ENCODE measurements around the gene CCDC169.
"Not testable (repeated sequence)": the region's sequence is repeated elsewhere in the genome, so short reads cannot be mapped to it uniquely, and the experiment has no call there.

The CCDC169 gene

DNA sequence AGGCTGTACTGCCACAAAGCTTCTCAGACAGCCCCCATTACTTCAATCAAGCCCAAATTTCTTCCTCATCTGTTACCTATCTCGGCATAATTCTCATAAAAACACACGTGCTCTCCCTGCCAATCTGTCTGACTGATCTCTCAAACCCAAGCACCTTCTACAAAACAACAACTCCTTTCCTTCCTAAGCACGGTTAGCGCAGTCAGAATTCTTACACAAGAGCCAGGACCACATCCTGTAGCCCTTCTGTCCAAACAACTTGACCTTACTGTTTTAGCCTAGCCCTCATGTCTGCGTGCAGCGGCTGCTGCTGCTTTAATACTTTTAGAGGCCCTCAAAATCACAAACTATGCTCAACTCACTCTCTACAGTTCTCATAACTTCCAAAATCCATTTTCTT, 22.2 kb upstream of the CCDC169 start:
- in situ Hi-C loops (cut with HindIII; ENCODE audit: low sequenced_read_pairs), result not testable (repeated sequence)

DNA sequence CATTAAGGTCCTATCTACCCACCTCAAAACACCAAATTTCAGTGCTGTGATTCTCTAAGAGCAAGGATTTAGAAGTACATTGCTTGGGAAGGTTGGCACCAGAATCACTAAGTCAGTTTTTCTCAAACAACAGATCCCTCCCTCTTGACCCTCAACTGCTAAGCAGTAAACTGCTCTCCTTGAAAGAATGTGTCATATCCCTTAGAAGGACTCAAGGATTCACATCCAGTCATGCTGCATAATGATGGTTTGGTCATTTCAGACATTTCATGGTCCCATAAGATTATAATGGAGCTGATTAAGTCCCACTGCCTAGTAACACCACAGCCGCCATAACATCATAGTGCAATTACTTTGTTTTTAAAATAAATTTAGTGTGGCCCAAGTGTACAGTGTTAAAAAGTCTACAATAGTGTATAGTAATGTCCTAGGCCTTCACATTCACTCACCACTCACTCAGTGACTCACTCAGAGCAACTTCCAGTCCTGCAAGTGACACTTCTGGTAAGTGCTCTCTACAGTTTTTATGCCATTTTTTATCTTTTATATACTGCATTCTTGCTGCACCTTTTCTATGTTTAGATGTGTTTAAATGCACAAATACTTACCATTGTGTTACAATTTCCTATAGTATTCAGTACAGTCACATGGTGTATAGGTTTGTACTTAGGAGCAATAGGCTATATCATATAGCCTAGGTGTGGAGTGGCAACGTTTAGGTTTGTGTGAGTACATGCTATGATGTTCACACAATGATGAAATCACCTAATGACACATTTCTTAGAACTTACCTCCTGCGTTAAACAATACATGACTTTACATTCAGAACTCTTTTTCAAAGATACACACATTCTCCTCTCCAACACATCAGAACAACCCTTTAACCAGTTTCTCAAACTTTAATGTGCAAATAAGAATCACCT, 15.7 kb upstream of the CCDC169 start:
- in situ Hi-C loops (cut with HindIII; ENCODE audit: low sequenced_read_pairs), result no loop called here

DNA sequence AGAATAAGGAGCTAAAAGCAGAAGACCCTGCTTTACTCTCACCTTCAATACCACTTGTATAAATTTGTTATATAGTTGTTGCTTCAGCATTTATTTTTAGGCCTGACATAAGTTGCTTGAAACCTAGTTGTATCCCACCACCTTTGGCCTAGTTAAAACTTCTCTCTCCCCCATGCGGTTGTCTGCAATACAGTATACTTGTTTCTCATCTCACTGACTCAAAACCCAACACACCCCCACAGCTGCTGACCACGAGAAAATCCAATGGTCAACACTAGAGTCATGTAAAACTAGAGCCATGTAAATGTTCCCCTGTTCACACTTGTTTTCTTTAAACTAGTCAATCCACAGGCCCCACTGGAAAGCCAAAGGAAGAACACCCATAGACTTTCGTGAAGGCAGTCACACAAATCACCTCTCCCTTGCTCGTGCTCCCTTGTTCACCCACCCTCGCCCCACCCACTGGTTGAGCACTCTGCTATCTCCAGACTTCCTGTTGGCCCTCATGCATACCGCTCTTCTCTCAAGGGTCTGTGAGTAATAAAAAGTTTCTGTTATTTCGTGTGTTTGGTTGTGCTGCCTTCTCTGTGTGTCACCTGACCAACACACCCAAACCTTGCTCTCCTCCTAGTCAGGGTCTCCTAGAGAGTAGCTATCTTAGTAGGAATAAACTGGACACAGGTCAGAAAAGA, 12.9 kb upstream of the CCDC169 start:
- in situ Hi-C loops (cut with HindIII; ENCODE audit: low sequenced_read_pairs), result no loop called here

DNA sequence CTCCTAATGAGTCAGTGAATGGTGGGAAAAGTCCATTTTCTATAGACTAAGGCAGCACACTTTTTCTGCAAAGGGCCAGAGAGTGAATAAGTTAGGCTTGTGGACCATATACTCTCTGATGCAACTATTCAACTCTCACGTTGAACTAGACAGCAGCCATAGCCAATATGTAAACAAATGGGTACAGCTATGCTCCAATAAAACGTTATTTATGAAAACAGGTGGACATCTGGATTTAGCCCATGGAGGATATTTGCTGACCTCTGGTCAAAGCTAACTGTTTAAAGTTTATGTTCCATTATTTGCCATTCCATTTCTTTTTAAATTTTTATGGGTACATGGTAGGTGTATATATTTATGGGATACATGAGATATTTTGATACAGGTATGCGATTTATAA, 4.7 kb upstream of the CCDC169 start:
- in situ Hi-C loops (cut with HindIII; ENCODE audit: low sequenced_read_pairs), result no loop called here

DNA sequence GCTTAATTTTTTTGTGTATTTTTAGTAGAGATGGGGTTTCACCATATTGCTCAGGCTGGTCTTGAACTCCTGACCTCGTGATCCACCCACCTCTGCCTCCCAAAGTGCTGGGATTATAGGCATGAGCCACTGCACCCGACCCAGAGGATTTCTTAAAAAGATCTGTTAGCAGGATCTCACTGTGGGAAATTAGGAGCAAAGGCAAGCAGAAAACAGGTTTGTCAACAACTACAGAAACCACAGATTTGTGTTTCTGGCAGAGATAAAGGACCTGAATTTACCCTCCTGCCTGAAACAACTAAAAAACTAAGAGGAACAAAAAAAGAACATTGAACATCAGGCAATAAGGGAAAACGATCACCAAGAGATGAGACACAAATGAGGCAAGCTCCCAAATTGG, 1.9 kb upstream of the CCDC169 start:
- in situ Hi-C loops (cut with HindIII; ENCODE audit: low sequenced_read_pairs), result not testable (repeated sequence)

DNA sequence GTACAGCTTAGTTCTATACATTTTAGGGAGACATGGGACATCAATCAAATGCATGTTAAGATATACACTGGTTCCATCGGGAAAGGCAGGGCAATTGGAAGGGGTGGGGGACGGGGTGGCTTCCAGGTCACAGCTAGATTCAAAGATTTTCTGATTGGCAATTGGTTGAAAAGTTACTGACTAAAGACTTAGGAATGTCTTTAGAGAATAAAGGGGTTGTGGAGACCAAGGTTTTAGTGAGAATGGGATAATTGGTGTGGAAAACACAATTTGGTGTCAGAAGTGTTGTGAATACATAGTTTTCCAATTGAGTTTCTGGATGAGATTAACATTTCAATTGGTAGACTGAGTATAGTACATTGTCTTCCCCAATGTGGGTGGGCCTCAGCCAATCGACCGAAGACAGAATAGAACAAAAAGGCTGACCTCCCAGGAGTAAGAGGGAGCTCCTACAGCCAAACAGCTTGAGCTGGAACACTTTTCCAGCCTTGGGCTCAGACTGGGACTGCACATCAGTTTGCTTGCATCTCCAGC, 988 bp upstream of the CCDC169 start:
- in situ Hi-C loops (cut with HindIII; ENCODE audit: low sequenced_read_pairs), result no loop called here

DNA sequence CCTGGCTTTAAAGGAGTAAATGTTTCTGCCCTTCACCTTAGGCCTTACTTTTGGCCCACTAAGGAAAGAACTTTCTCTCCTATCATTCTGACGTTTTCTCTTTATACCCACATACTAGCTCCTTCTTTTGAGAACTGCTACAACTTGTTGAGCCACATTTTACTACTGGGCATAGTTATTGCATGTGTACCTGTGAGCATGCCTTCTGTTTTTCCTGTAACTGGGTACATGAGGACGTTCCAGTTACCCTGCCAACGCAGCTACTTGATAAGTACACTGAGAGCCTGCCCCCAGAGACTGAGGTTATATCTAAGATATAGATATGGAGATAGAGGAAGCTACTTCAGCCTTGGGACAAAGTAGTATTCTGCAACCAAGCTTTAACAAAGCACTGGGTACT, 3.5 kb downstream of the CCDC169 start:
- in situ Hi-C loops (cut with HindIII; ENCODE audit: low sequenced_read_pairs), result no loop called here

DNA sequence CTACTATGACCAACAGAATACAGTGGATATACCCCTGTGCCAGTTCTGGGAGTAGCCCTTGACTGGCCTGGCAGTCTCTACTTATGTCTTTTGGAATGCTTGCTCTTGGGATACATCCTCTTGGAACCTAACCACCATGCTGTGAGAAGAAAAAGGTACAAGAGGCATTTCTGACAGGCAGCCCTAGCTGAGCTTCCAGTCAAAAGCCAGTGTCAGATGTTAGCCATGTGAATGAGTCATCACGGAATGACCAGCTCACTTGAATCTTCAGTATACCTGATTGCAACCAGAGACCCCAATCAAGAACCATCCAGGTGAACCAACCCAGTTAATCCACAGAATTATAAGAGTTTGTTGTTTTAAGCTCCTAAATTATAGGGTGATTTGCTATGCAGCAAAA, 4.1 kb downstream of the CCDC169 start:
- in situ Hi-C loops (cut with HindIII; ENCODE audit: low sequenced_read_pairs), result no loop called here

DNA sequence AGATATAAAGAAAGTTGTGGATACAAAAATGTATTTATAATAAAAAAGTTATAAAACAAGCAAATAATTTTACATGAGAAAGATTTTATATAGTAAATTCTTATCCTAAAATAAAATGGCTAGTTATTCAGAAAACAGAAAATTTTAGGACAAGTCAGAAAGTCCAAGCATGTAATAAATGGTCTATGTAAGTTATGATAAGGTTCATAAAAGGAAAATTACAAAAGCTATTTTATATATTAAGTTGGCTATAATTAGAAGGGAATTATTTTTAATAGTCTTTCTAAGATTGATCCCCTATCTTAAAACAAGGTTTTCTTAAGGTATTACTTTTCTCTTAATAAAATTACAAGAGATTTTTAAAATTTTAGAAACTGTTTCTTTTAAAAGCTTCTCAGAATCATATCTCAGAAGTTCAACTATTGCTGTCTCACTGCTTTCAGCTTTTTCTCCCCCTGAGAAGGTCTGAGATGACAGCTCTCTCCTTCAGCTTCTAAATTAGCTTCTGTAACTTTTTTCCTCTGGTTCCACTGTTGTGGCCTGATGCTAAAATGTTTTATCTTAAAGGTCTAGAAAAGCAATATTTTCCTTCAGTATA, 8.7 kb downstream of the CCDC169 start:
- in situ Hi-C loops (cut with HindIII; ENCODE audit: low sequenced_read_pairs), result no loop called here

DNA sequence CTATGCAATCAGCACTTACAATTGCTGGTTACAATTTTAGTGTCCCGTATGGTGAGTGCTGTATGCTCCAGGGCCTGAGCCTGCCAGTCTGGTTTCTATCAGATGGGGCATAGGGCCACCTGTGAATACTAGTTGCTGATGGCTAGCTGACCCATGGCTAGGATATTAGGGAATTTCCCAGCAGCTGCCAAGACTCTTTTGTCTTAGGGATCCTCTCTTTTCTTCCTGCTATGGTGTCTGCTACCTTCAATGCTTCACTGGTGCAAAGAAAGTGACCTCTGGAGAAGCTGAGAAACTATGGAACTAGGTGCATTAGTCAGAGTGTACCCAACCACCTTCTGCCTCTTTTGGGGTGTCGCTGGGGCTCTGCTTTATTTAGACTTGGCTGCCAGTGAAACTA, 11.6 kb downstream of the CCDC169 start:
- in situ Hi-C loops (cut with HindIII; ENCODE audit: low sequenced_read_pairs), result no loop called here

DNA sequence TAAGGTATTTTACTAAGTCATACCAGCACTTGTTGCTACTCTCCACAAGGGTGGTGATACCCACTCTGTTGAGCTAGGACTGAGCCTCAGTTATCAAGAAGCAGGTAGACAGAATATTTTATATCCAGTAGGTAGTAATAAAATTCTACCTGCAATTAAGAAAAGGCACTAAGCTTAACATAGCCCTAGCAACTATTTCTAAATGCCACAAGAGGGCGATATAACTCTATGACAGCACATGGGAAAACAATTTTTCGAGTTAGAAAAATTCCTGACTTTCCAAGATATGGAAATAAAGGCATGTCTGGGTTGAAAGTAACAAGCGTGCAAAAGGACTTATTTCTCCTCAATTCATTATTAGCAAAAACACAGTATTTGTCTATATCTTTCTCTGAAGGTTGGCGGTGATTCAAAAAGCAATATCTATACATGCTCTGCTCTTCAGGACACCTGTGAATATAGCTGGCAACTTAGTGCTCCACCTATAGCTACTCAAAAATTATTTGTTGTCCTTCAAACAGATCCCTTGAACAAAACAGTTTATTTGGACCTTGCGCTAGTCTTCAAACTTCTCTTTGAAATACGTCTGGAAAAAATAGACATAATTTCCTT, 14.7 kb downstream of the CCDC169 start:
- in situ Hi-C loops (cut with HindIII; ENCODE audit: low sequenced_read_pairs), result loop anchor here (5.0 kb wide), 1 partner anchor 94 kb away; no protein-coding TSS in a partner anchor

DNA sequence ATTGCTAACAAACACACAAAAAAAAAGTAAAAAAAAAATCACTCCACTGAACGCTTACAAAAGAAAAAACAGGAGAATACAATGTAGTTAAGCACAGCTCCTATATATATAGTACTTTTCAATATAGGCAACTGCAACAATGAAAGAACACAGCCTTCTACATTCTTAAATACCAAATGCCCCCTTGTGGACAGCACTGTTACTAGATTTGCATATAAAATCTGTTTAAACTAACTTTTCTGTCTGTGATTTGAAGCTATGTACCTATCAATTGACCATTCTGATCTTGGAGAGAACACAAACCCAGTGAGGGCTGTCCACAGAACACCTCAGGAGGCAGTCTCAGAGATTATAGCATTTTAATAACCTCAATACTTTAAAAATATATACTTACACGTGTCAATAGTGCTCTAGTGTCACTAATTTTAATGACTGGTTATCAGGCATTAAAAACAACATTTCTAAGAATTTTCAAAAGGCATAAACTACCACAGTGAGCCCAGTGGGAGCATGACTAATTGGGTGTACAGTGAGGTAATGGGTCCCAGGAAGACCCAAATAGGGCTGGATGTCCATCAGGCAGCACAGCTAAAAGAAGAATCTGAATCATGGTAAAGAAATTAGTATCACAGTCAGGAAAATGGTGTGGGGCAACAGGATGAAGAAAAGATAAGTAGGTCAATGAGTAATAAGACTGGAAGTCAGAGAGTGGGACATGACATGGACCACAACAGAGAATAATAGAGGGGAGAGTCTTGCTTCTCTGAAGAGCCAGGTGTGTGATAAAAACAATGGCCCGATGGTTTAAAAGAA, 22.2 kb downstream of the CCDC169 start:
- in situ Hi-C loops (cut with HindIII; ENCODE audit: low sequenced_read_pairs), result no loop called here

DNA sequence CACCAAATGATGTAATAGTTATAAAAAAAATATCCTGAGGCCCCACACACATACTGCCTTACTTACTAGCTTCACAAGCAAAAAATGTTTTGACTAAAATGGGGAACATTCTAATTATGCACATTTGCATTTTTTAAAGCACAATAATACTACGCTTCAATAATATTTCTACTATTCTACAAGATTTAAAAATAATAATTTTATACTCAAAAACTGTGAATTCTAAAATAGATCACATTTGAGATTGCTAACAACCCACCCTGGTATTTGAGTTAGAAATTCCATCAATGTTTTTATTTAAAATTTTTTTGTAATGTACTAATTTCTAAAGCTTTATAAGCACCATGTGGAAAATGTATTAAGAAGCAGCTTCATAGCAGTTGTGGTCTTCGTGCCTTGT, 24.2 kb downstream of the CCDC169 start:
- in situ Hi-C loops (cut with HindIII; ENCODE audit: low sequenced_read_pairs), result loop anchor here (5.0 kb wide), 1 partner anchor 296 kb away; no protein-coding TSS in a partner anchor

DNA sequence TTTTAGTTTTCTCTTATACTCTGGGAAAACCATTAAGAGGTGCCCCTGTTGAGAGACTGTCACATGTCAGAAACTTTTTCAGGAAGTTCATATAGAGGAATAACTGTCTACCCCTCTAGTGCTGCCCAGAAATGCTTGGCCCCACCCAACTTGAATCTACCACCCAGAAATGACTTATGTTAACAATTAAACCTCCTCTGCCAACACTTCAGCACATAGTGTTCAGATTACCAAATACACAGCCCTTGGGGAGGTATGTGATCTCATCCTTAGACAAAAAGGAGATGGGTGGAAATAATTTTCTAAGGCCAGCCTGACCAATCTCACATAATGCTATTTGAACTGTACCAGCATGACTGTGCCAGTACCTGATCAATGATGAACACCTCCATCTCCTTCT, 35.6 kb downstream of the CCDC169 start:
- in situ Hi-C loops (cut with HindIII; ENCODE audit: low sequenced_read_pairs), result no loop called here

DNA sequence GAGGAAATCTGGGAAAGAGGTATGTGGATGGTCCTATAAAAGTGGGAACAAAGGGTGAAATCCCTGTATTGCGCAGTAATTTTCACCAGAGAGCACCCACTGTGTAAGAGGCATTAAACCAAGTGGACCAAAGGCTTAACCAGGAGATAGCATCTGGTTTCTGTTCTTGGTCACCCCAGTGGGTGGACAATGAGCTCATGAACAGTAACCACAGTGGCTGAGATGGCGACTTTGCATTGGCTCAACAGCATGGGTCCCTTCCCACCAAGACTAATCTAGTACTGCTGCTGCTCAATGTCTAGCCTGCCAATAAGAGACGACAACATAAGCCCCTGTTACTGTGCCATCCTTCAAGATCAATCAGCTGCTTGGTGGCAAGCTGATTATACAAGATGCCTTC, 36.6 kb downstream of the CCDC169 start:
- in situ Hi-C loops (cut with HindIII; ENCODE audit: low sequenced_read_pairs), result no loop called here

DNA sequence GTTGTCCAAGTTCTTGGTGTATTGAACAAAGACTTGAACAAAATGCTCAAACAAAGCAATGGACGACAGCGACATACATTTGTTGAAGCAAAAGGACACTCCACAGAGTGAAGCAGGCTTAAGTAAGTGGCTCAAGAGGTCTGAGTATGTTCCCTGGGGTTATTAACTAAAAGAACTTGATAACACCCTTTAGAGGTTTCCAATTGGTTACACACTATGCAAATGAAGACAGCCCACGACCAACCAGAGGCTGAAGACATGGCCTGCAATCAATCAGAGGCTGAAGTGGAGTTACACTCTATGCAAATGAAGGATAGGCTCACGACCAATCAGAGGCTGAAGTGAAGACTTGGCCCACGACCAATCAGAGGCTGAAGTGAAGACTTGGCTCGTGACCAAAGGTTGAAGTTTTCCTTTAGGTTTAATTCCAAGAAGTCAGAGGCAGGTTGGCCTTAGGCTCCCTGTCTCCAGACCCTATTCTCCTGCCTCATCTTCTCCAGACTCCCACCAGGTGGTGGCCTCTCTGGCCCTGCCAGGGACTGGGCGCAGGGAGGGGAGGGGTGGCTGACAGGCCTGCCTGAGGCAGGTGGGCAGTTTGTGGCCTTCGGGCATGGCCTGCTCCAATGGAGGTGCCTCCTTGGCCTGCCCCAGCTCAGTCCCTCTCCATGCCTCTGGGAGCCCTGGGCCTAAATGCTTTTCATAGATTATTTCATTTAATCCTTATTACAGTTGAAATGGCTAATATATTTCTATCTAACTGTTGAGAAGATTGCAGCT, 38.1 kb downstream of the CCDC169 start:
- in situ Hi-C loops (cut with HindIII; ENCODE audit: low sequenced_read_pairs), result no loop called here

DNA sequence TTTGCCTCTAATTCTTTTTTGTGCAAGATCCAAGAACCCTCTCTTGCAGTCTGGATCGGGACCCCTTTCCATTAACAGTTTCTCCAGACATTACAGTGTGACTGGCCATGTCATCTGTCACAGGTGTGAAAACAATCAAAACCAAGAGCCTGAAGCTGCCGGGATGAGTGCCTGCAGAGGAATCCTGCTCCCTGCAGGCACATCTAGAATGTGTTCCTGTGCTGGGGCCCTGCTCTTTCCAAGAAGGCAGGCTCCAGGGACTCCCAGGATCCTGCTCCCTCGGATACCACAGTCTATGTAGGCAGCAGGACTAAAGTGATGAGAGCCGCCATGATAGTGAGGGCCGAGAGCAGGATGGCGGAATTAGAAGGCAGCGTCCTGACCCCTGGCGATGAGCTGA, 38.8 kb downstream of the CCDC169 start:
- in situ Hi-C loops (cut with HindIII; ENCODE audit: low sequenced_read_pairs), result no loop called here

DNA sequence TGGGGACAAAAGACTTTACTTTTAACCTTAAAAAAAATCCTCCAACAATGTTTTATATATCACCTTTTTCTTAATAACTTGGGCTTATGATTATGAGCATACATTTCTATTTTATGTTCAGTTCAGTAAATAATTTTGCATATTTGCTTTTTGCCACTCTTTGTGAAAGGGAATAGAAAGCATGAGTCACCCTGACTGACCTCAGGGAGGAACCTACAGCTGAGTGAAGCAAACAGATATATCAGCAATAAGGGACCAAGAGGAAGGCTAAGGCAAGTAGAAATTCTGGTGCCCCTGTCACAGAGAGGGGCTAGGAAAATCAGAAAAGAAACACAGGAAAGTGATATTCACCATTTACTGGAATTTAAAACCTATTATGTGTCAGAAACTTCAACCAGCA, 46.1 kb downstream of the CCDC169 start:
- in situ Hi-C loops (cut with HindIII; ENCODE audit: low sequenced_read_pairs), result no loop called here

DNA sequence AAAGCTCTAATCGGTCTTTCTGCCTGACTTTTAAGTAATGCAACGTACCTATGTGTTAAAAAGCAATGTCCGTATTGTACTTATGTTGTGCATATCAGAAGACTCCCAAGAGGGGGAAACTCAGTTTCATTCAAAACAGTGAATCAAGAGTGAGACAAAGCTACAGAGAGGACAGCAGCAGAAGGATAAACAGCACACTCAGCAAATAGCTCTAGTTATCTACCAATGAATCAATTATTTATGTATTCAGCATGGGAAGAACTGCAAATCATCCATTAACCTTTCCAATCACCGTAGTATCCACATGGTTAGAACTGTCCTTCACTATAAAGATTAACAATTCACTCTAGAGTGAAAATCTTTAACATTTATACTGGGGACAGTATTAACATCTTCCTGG, 46.6 kb downstream of the CCDC169 start:
- in situ Hi-C loops (cut with HindIII; ENCODE audit: low sequenced_read_pairs), result no loop called here

DNA sequence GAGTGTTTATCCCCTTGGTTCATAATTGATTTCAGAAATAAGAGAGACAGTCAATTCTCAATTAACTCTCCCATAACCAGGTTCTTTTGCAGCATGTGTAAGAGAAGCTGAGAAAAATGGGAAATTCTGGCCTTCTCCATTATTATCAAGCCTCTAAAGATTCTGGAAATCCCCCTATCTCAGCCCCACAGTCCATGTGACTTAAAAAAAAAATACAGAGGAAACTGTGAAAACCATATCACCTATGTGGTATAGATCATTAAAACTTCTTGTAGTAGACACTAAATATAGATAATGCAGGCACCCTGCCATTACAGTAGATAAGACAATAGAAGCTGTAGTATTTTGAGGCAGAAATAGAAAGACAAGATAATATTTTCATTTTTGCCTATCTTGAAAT, 48.9 kb downstream of the CCDC169 start:
- in situ Hi-C loops (cut with HindIII; ENCODE audit: low sequenced_read_pairs), result no loop called here

Data from endothelial cell of hepatic sinusoid (primary cell).